ENCODE data around the gene PKP3.
A peak's percentile ranks its signal among the peaks of the same experiment; 100 is the strongest.

Gene PKP3

DNA sequence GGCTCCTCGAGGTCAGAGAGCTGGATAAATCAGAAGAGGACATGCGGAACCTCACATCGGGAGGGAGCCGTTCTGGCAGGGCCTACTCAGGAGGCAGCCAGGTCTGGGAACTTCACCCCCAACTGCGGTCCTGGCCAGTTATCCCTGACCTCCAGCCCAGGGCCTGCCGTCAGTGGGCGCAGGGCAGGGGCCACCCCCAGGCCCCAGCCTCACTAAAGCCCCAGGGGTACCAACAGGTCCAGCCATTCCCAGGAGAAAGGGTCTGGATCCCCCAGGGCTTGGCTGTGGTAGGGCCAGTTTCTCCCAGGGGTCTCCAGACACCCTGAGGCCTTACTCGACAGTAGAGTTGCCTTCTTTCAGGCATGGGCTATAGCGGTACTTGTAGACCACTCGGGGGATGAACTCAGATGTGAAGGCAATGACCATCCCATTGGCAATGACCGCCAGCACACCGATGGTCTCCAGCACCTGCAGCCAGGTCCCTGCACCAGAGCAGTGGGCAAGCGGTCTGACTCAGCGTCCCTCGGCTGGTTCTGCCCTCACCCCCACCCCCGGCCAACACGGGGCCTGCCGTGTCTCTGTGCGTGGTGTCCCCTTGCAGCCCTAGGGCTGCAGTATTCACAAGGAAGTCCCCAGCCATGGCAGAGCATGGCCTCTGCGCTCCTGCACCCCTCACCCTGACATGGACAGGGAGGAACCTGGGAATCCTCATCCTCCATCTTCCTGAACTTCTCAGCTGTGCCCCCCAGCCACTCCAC, 25.4 kb downstream of the PKP3 start:
- ATAC-seq (ENCODE audit: low read depth): no peak
- H3K4me1 ChIP-seq (ENCODE audit: insufficient read depth, poor library complexity, severe bottlenecking): peaks cover 14% of the 10 kb centered on the region
- H3K4me3 ChIP-seq (ENCODE audit: severe bottlenecking): no peak overlapping the region
- DNase-seq (ENCODE audit: low spot score): no peak
- H3K27ac ChIP-seq (ENCODE audit: poor library complexity, severe bottlenecking): no peak overlapping the region
- no peaks in the 10 kb centered on the region for H3K27me3 ChIP-seq (ENCODE audit: insufficient read depth, poor library complexity, severe bottlenecking)
- no peaks in the 10 kb centered on the region for H3K9me3 ChIP-seq (ENCODE audit: severe bottlenecking)
- peaks cover 6% of the 10 kb centered on the region; the same call in 1 of the 2 replicates for H3K36me3 ChIP-seq (ENCODE audit: low read depth)
- TF ChIP-seq, protein P1, sequence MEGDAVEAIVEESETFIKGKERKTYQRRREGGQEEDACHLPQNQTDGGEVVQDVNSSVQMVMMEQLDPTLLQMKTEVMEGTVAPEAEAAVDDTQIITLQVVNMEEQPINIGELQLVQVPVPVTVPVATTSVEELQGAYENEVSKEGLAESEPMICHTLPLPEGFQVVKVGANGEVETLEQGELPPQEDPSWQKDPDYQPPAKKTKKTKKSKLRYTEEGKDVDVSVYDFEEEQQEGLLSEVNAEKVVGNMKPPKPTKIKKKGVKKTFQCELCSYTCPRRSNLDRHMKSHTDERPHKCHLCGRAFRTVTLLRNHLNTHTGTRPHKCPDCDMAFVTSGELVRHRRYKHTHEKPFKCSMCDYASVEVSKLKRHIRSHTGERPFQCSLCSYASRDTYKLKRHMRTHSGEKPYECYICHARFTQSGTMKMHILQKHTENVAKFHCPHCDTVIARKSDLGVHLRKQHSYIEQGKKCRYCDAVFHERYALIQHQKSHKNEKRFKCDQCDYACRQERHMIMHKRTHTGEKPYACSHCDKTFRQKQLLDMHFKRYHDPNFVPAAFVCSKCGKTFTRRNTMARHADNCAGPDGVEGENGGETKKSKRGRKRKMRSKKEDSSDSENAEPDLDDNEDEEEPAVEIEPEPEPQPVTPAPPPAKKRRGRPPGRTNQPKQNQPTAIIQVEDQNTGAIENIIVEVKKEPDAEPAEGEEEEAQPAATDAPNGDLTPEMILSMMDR (IDR thresholded peaks at IDR 0.05; ENCODE audit: poor library complexity, severe bottlenecking): no peak

DNA sequence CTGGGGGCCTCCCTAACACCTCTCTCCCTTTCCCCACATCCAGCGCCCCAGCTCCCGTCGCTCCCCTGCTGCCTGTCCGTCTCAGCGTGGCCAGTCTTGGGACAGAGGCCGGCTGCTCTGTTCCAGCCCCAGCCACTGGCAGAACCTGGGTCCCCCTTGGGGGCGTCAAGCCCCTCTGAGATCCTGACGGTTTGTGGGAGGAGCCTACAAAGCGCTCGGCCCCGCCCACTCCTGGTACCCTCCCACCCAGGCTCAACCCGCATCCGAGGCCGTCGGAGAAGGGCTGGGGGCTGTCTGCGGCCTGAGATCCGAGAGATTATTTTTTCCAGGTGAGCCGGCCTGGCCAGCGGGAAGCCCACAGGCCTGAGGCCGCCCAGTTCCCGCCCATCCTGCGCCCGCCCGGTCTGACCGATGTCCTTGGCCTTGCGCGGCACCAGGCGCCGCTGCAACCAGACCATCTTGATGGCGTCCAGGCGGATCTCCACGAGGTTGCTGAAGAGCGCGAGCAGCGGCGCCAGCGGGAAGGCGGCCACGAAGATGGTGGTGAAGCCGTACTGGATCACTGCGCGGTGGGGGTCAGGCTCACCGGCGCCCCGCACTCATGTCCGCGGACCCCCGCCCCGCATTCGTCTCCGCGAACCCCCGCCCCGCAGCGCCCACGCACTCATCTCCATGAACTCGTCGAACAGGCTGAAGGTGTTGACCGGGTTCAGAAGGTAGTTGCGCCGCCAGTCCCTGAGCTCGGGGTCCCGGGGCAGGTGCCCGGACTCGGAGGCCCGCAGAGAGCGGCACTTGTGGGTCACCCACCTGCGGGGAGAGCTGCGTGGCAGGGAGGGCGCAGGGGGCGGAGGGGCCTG, 26.3 kb downstream of the PKP3 start:
- H3K9me3 ChIP-seq (ENCODE audit: severe bottlenecking): no peaks in the 10 kb centered on the region
- peaks cover 8% of the 10 kb centered on the region; the same call in 1 of the 2 replicates for H3K36me3 ChIP-seq (ENCODE audit: low read depth)
- DNase-seq (ENCODE audit: low spot score): peak; percentile 49
- H3K27ac ChIP-seq (ENCODE audit: poor library complexity, severe bottlenecking): no peak overlapping the region
- no peak overlapping the region for H3K4me3 ChIP-seq (ENCODE audit: severe bottlenecking)
- peaks cover 9% of the 10 kb centered on the region for H3K4me1 ChIP-seq (ENCODE audit: insufficient read depth, poor library complexity, severe bottlenecking)
- no peaks in the 10 kb centered on the region for H3K27me3 ChIP-seq (ENCODE audit: insufficient read depth, poor library complexity, severe bottlenecking)
- no peak for ATAC-seq (ENCODE audit: low read depth)
- TF ChIP-seq, protein P1 (IDR thresholded peaks at IDR 0.05; ENCODE audit: poor library complexity, severe bottlenecking): no peak

DNA sequence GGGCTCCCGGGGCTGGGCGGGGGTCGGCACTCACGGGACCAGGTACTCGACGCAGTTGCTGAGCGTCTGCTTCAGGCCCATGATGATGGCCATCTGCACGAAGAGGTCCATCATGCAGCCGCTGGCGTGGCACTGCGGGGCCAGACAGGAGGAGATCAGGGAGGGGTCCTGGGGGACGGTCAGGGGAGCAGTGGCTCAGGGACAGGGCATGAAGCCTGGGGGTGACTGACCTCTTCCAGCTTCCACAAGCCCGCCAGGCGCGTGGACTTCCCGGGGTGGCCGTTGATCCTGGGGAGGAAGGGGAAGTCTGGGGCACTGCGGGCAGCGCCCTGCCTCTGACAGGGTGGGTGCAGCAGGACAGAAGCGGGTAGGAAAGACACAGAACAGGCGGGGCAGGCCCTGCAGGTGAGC, 26.9 kb downstream of the PKP3 start:
- H3K27me3 ChIP-seq (ENCODE audit: insufficient read depth, poor library complexity, severe bottlenecking): no peaks in the 10 kb centered on the region
- TF ChIP-seq, protein P1 (IDR thresholded peaks at IDR 0.05; ENCODE audit: poor library complexity, severe bottlenecking): no peak
- H3K4me1 ChIP-seq (ENCODE audit: insufficient read depth, poor library complexity, severe bottlenecking): peaks cover 2% of the 10 kb centered on the region
- peak; percentile 54 for DNase-seq (ENCODE audit: low spot score)
- H3K4me3 ChIP-seq (ENCODE audit: severe bottlenecking): no peak overlapping the region
- H3K36me3 ChIP-seq (ENCODE audit: low read depth): peaks cover 8% of the 10 kb centered on the region; the same call in 1 of the 2 replicates
- no peak overlapping the region for H3K27ac ChIP-seq (ENCODE audit: poor library complexity, severe bottlenecking)
- ATAC-seq (ENCODE audit: low read depth): no peak
- H3K9me3 ChIP-seq (ENCODE audit: severe bottlenecking): no peaks in the 10 kb centered on the region

DNA sequence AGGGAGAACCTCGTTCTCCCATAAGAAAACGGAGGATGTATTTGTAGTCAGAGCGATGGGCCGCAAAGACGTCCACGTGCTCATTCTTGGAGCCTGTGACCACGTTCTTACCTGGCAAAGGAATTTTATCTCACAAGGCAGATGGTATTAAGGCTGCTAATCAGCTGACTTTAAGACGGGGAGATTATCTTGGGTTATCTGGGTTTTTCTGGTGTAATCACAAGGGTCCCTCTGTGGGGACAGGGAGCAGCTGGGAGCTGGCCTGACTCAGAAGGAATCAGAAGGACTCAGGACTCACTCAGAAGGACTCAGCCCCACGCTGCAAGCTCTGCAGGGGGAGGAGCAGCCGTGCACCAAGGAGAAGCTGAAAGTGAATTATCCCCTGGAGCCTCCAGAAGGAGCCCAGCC, 28.2 kb downstream of the PKP3 start:
- H3K27ac ChIP-seq (ENCODE audit: poor library complexity, severe bottlenecking): no peak overlapping the region
- DNase-seq (ENCODE audit: low spot score) (peak; percentile 23), ATAC-seq (ENCODE audit: low read depth) (no peak)
- no peaks in the 10 kb centered on the region for H3K9me3 ChIP-seq (ENCODE audit: severe bottlenecking)
- H3K4me3 ChIP-seq (ENCODE audit: severe bottlenecking): no peak overlapping the region
- H3K4me1 ChIP-seq (ENCODE audit: insufficient read depth, poor library complexity, severe bottlenecking): no peaks in the 10 kb centered on the region
- TF ChIP-seq, protein P1 (IDR thresholded peaks at IDR 0.05; ENCODE audit: poor library complexity, severe bottlenecking): no peak
- H3K36me3 ChIP-seq (ENCODE audit: low read depth): peaks cover 8% of the 10 kb centered on the region; the same call in 1 of the 2 replicates
- H3K27me3 ChIP-seq (ENCODE audit: insufficient read depth, poor library complexity, severe bottlenecking): no peaks in the 10 kb centered on the region

Measured in RWPE2 (cell line).